Heart left ventricle (tissue), 16 donors: ENCODE results near the gene TRIP13. TPM values are rescaled to one million over a fixed set of nuclear protein-coding genes. Genes with fewer than 3 reads are reported as not detected.
A peak's percentile ranks its signal among the peaks of the same experiment; 100 is the strongest.

Source experiments
- ATAC-seq, 4 donors: fragments of 200-7000 bp; cut with Tn5 transposase; one replicate each; pipeline ENCODE4 v1.9.1; 2020 to 2022; ENCODE audit warnings: moderate library complexity in 4 of 4, mild to moderate bottlenecking in 3 of 4, moderate number of reproducible peaks in 1 of 4
- DNase-seq, 5 donors: peaks; one replicate each; pipeline ENCODE4 v3.0.0-alpha.2; 2020
- H3K27ac ChIP-seq, 12 donors: fragments of 200-600 bp; sonication (generic) in 4 of 12; one replicate each; pipeline versions ENCODE4 v1.5.0 to v1.8.0; 2016 to 2022; ENCODE audit warnings: mild to moderate bottlenecking in 2 of 12
- H3K27me3 ChIP-seq, 9 donors: fragments of 200-600 bp; sonication (generic) in 2 of 9; one replicate each; pipeline versions ENCODE4 v1.5.1 to v1.8.0; 2016 to 2022; ENCODE audit warnings: mild to moderate bottlenecking in 3 of 9
- H3K36me3 ChIP-seq, 9 donors: fragments of 200-600 bp; sonication (generic) in 2 of 9; one replicate each; pipeline versions ENCODE4 v1.5.0 to v1.8.0; 2018 to 2022; ENCODE audit warnings: mild to moderate bottlenecking in 2 of 9
- H3K4me1 ChIP-seq, 12 donors: fragments of 200-600 bp; sonication (generic) in 4 of 12; one replicate each; pipeline versions ENCODE4 v1.5.0 to v1.8.0; 2016 to 2022; ENCODE audit warnings: mild to moderate bottlenecking in 3 of 12
- H3K4me3 ChIP-seq, 12 donors: fragments of 200-600 bp; sonication (generic) in 4 of 12; one replicate each; pipeline versions ENCODE4 v1.5.0 to v1.8.0; 2017 to 2022; ENCODE audit warnings: mild to moderate bottlenecking in 9 of 12, moderate library complexity in 4 of 12
- H3K9me3 ChIP-seq, 12 donors: fragments of 200-600 bp; sonication (generic) in 4 of 12; one replicate each; pipeline versions ENCODE4 v1.5.0 to v1.8.0; 2016 to 2022; ENCODE audit warnings: mild to moderate bottlenecking in 1 of 12
- POLR2A ChIP-seq, 2 donors: fragments of 450-650 bp; IDR thresholded peaks; one replicate each; pipeline ENCODE4 v1.6.1; 2017; ENCODE audit warnings: antibody characterized with exemption in 2 of 2, mild to moderate bottlenecking in 2 of 2, moderate library complexity in 2 of 2
- WGBS, 4 donors: extraction: QIAGEN DNeasy Blood & Tissue Kit in 2 of 4; methylation state at CpG; one replicate each; pipeline versions ENCODE4 v1.1.5 to v1.1.7; 2013 to 2018; 5-methylcytosine and 5-hydroxymethylcytosine counted together
- intact Hi-C, 10 donors: fragments of 100-400 bp; cut with DNase I; formaldehyde crosslinking; loops; one replicate each; pipeline versions ENCODE4 v1.11.1 to v1.14.2; 2022
- polyA plus RNA-seq, 2 donors: library from polyadenylated mRNA; stranded (reverse); fragments of 200-250 nt; gene quantifications; one replicate each; pipeline ENCODE4 v1.2.3, GENCODE V29; 2013
- total RNA-seq, 9 donors: library from RNA; depleted of rRNA in 2 of 9; stranded (reverse); fragments of >200 nt in 2 of 9; fragmentation: NEBNext Ultra II Directional in 3 of 9; extraction: Animal tissue kit (Norgen Biotek cat#: 25700) in 3 of 9; gene quantifications; one replicate each; pipeline versions ENCODE4 v1.1.0 to v1.2.4, GENCODE V29; 2016 to 2023
- TF ChIP-seq, protein P1 (sequence below), 12 donors: fragments of 200-600 bp; sonication (generic) in 4 of 12; IDR thresholded peaks; one replicate each; pipeline versions ENCODE4 v1.5.0 to v1.8.0; 2018 to 2022; ENCODE audit warnings: antibody characterized with exemption in 12 of 12, mild to moderate bottlenecking in 5 of 12
- donor health status: ischemic (EF 13 %, LVEDD 7.1; RV severe dilation, severe dysfunction).
- donor health status: healthy with polysubstance abuse.
- donor health status: DM: no; HTN: yes; CAD: no.
- donor health status: DM: no; HTN: no; CAD: no.
- donor health status: ischemic (EF 25% LVEDD 6.9; RV normal size, moderate dysfunction).
- donor health status: ischemic (EF 25% LVEDD 5.7; RV mildly dilated, moderate dysfunction).
- donor health status: healthy.
- donor health status: DM: yes; HTN: yes; CAD: no.
- donor health status: ischemic (EF 35%, LVEDD 5.7; RV mildly dilated, moderate dysfunction).
- donor health status: nonischemic (EF 11% LVEDD 7.7; RV severe dilation, severe dysfunction).
- donor health status: DM: yes; HTN: yes; CAD: no.
- donor health status: PGD.
- donor health status: ischemic (EF 29% LVEDD 5.4; RV normal size, mild dysfunction).
- donor health status: nonischemic (EF 23%, LVEDD 6.1; RV moderate dilation, normal function).

TRIP13 gene
- total and polyA plus RNA-seq, 11 donors, result 0.19 to 4.2 (median 0.49) TPM

GRCh38 chr5:889075-889710, 3.5 kb upstream of the TRIP13 start:
- no peaks in the 10 kb centered on the region for H3K9me3 ChIP-seq
- no peaks in the 10 kb centered on the region for H3K27me3 ChIP-seq
- H3K36me3 ChIP-seq, result peaks cover 0 to 74% (median 70%) of the 10 kb centered on the region in 9 donors
- ATAC-seq, result no peak
- no peak overlapping the region for H3K27ac ChIP-seq
- intact Hi-C loops, result loop anchor here in 1 of 10 donors (5.0 kb wide), 1 partner anchor 217 kb away; no protein-coding TSS in a partner anchor
- peak in 1 of 5 donors; percentile 26 for DNase-seq
- H3K4me1 ChIP-seq, result peaks cover 0 to 40% (median 19%) of the 10 kb centered on the region in 12 donors
- H3K4me3 ChIP-seq, result no peak overlapping the region
- 94 to 96% (median 95%) methylated on average over 15 of the region's 15 CpGs for WGBS, 4 donors
- TF ChIP-seq, protein P1, sequence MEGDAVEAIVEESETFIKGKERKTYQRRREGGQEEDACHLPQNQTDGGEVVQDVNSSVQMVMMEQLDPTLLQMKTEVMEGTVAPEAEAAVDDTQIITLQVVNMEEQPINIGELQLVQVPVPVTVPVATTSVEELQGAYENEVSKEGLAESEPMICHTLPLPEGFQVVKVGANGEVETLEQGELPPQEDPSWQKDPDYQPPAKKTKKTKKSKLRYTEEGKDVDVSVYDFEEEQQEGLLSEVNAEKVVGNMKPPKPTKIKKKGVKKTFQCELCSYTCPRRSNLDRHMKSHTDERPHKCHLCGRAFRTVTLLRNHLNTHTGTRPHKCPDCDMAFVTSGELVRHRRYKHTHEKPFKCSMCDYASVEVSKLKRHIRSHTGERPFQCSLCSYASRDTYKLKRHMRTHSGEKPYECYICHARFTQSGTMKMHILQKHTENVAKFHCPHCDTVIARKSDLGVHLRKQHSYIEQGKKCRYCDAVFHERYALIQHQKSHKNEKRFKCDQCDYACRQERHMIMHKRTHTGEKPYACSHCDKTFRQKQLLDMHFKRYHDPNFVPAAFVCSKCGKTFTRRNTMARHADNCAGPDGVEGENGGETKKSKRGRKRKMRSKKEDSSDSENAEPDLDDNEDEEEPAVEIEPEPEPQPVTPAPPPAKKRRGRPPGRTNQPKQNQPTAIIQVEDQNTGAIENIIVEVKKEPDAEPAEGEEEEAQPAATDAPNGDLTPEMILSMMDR (IDR thresholded peaks at IDR 0.05), result no peak
- no peak for TF ChIP-seq POLR2A (IDR thresholded peaks at IDR 0.05)

- Histone ChIP-seq H3K36me3 (peaks cover 0 to 53% (median 50%) of the 10 kb centered on the region in 9 donors), H3K27ac (peak overlapping the region in 4 of 12 donors; percentile 88 to 91 (median 90)), H3K4me3 (peak overlapping the region in 10 of 12 donors; percentile 69 to 99 (median 84)), H3K4me1 (peaks cover 0 to 24% (median 14%) of the 10 kb centered on the region in 12 donors), H3K9me3 (no peaks in the 10 kb centered on the region), H3K27me3 (no peaks in the 10 kb centered on the region)
- no peak for TF ChIP-seq POLR2A (IDR thresholded peaks at IDR 0.05)
- TF ChIP-seq, protein P1 (IDR thresholded peaks at IDR 0.05), result no peak
- DNase-seq (peak in 1 of 5 donors; percentile 31), ATAC-seq (no peak)
- intact Hi-C loops, result loop anchor here in 1 of 10 donors (5.0 kb wide), 1 partner anchor 114 kb away; no protein-coding TSS in a partner anchor
- WGBS, 4 donors, result 80 to 86% (median 83%) methylated on average over 34 of the region's 34 CpGs
Observed at GRCh38 chr5:891117-891836, 1.4 kb upstream of the TRIP13 start.

DNA sequence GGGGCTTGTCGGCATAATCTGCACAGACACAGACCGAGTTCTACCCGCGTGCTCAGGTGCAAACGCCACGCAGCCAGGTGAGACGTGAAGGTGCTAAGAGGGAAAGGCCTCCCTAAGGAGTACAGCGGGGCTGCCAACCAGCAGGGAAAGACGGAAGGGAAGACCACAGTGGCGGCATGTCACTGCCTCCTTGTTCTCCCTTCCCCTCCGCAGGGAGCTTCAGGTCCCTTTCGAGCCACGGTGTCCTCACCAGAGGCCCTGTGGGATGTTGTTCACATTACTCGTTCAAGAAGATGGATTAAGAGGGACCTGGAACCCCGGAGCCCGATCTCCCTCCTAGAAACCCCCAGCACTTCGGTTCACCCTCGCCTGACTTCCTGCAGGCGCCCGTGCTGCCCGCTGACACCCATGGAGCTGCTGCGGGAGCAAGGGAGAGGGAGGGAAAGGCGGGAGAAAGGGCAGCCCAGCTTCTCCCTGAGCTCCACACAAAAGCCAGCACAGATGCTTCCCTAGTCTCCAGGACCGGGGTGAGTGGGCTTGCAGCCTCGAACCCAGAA, 769 bp upstream of the TRIP13 start:
- Histone ChIP-seq H3K27ac (peak overlapping the region; percentile 66 to 97 (median 91)), H3K9me3 (no peaks in the 10 kb centered on the region), H3K36me3 (peaks cover 0 to 46% (median 43%) of the 10 kb centered on the region in 9 donors), H3K27me3 (no peaks in the 10 kb centered on the region), H3K4me1 (peaks cover 0 to 24% (median 14%) of the 10 kb centered on the region in 12 donors), H3K4me3 (peak overlapping the region; percentile 48 to 99 (median 84))
- intact Hi-C loops, result loop anchor here in 1 of 10 donors (5.0 kb wide), 1 partner anchor 115 kb away; no protein-coding TSS in a partner anchor
- WGBS, 4 donors, result 12 to 31% (median 16%) methylated on average over 12 to 25 of the region's 25 CpGs
- TF ChIP-seq, protein P1 (IDR thresholded peaks at IDR 0.05), result no peak
- TF ChIP-seq POLR2A (IDR thresholded peaks at IDR 0.05), result no peak
- DNase-seq (peak in 1 of 5 donors; percentile 53), ATAC-seq (peak; percentile 8 to 39 (median 23))
